HEK293 (cell line): ENCODE data around the gene SH3BP2.

Experiments
- CTCF ChIA-PET: fragments of 350-600 bp; formaldehyde crosslinking; extraction: SDS; loops from one replicate; lab custom pipeline; 2021; ENCODE audit warnings: antibody characterized with exemption; lab: Yijun Ruan, JAX
- POLR2A ChIA-PET: fragments of 300-600 bp; formaldehyde crosslinking; extraction: SDS; loops from one replicate; lab custom pipeline; 2020; ENCODE audit warnings: antibody characterized with exemption, inconsistent platforms; lab: Yijun Ruan, JAX
- H3K27ac ChIP-seq: fragments of 200-500 bp; sonication (Bioruptor generic); 2 replicates; pipeline ENCODE4 v1.5.1; 2014; ENCODE audit warnings: low read depth, low read length, control low read depth, inconsistent platforms; ENCODE audit errors: extremely low read depth
- H3K36me3 ChIP-seq, 2 experiments: fragments of 200-500 bp in 1 of 2; sonication (Bioruptor generic) in 1 of 2; 1 replicate in 1 of 2; 2 replicates in 1 of 2; pipeline ENCODE4 v1.5.1; 2014 to 2017; ENCODE audit warnings: inconsistent platforms in 2 of 2, low read length in 2 of 2; ENCODE audit not compliant: control insufficient read depth in 2 of 2, insufficient read depth in 1 of 2
- H3K4me1 ChIP-seq: fragments of 200-500 bp; sonication (Bioruptor generic); 2 replicates; pipeline ENCODE4 v1.5.1; 2014; ENCODE audit warnings: mild to moderate bottlenecking, low read length, inconsistent platforms; ENCODE audit not compliant: control insufficient read depth, insufficient read depth
- H3K4me3 ChIP-seq: 2 replicates; pipeline ENCODE4 v1.5.1; 2011; ENCODE audit warnings: low read depth, mild to moderate bottlenecking, control low read depth, low read length, moderate library complexity
- H3K9me3 ChIP-seq: fragments of 200-500 bp; sonication (Bioruptor generic); 2 replicates; pipeline ENCODE4 v1.5.1; 2014; ENCODE audit warnings: low read depth, low read length, inconsistent platforms; ENCODE audit not compliant: control insufficient read depth, insufficient read depth
- BCL11B ChIP-seq: fragments of 450-650 bp; formaldehyde crosslinking; IDR thresholded peaks from 2 replicates; pipeline ENCODE4 v1.5.1; 2016; ENCODE audit warnings: low read depth, missing biosample characterization, missing genetic modification characterization
- GLIS1 ChIP-seq: fragments of 450-650 bp; formaldehyde crosslinking; IDR thresholded peaks from 2 replicates; pipeline ENCODE4 v1.5.1; 2016; ENCODE audit warnings: missing biosample characterization, missing genetic modification characterization
- HOXC10 ChIP-seq: sonication (generic); formaldehyde crosslinking; IDR thresholded peaks from 2 replicates; pipeline ENCODE4 v1.8.1; 2023; ENCODE audit warnings: mild to moderate bottlenecking, missing genetic modification reagents
- RBAK ChIP-seq: fragments of 450-650 bp; formaldehyde crosslinking; IDR thresholded peaks from 2 replicates; pipeline ENCODE4 v1.5.1; 2016; ENCODE audit warnings: missing biosample characterization, missing genetic modification characterization
- SP3 ChIP-seq: fragments of 450-650 bp; formaldehyde crosslinking; IDR thresholded peaks from 2 replicates; pipeline ENCODE4 v1.5.1; 2016; ENCODE audit warnings: missing biosample characterization, missing genetic modification characterization
- ZBTB17 ChIP-seq: fragments of 450-650 bp; formaldehyde crosslinking; IDR thresholded peaks from 2 replicates; pipeline ENCODE4 v1.5.1; 2016; ENCODE audit warnings: missing biosample characterization, missing genetic modification characterization
- ZFP41 ChIP-seq: fragments of 450-650 bp; formaldehyde crosslinking; IDR thresholded peaks from 2 replicates; pipeline ENCODE4 v1.5.1; 2016; ENCODE audit warnings: missing biosample characterization, missing genetic modification characterization, borderline replicate concordance
- ZNF24 ChIP-seq: fragments of 450-650 bp; formaldehyde crosslinking; IDR thresholded peaks from 2 replicates; pipeline ENCODE4 v1.5.1; 2016; ENCODE audit warnings: missing biosample characterization, missing genetic modification characterization
- ZNF362 ChIP-seq: fragments of 450-650 bp; formaldehyde crosslinking; IDR thresholded peaks from 2 replicates; pipeline ENCODE4 v1.5.1; 2016; ENCODE audit warnings: missing biosample characterization, missing genetic modification characterization
- ZNF398 ChIP-seq: fragments of 450-650 bp; formaldehyde crosslinking; IDR thresholded peaks from 2 replicates; pipeline ENCODE4 v1.5.1; 2017; ENCODE audit warnings: missing biosample characterization, missing genetic modification characterization
- ZNF544 ChIP-seq: fragments of 450-650 bp; formaldehyde crosslinking; IDR thresholded peaks from 2 replicates; pipeline ENCODE4 v1.5.0; 2017; ENCODE audit warnings: missing biosample characterization, missing genetic modification characterization
- ZNF623 ChIP-seq: fragments of 450-650 bp; formaldehyde crosslinking; IDR thresholded peaks from 2 replicates; pipeline ENCODE4 v1.5.1; 2016; ENCODE audit warnings: missing biosample characterization, missing genetic modification characterization
- ZNF629 ChIP-seq: fragments of 450-650 bp; formaldehyde crosslinking; IDR thresholded peaks from 2 replicates; pipeline ENCODE4 v1.5.1; 2017; ENCODE audit warnings: missing biosample characterization, missing genetic modification characterization
- ZNF670 ChIP-seq: fragments of 450-650 bp; formaldehyde crosslinking; IDR thresholded peaks from 2 replicates; pipeline ENCODE4 v1.5.1; 2016; ENCODE audit warnings: missing biosample characterization, missing genetic modification characterization, low read depth
- ZNF843 ChIP-seq: fragments of 450-650 bp; formaldehyde crosslinking; IDR thresholded peaks from 2 replicates; pipeline ENCODE4 v1.5.1; 2016; ENCODE audit warnings: missing biosample characterization, missing genetic modification characterization
- ZSCAN16 ChIP-seq: fragments of 450-650 bp; formaldehyde crosslinking; IDR thresholded peaks from 2 replicates; pipeline ENCODE4 v1.5.1; 2016; ENCODE audit warnings: missing biosample characterization, missing genetic modification characterization
- ZSCAN23 ChIP-seq: fragments of 450-650 bp; formaldehyde crosslinking; IDR thresholded peaks from 2 replicates; pipeline ENCODE4 v1.5.1; 2016; ENCODE audit warnings: missing biosample characterization, missing genetic modification characterization
- TF ChIP-seq, protein P1 (sequence below): fragments of 450-650 bp; formaldehyde crosslinking; IDR thresholded peaks from 2 replicates; pipeline ENCODE4 v1.5.1; 2016; ENCODE audit warnings: missing biosample characterization, missing genetic modification characterization
- TF ChIP-seq, protein P2 (sequence below): fragments of 450-650 bp; IDR thresholded peaks from 2 replicates; pipeline ENCODE4 v1.5.1; 2018; ENCODE audit warnings: missing biosample characterization, missing genetic modification characterization

SH3BP2 gene

GRCh38 chr4:2874861-2875260, 82.0 kb downstream of the SH3BP2 start:
- H3K4me1 ChIP-seq: 0 out of 2 replicates have a peak, but pooled peaks cover 3% of the 10 kb centered on the region
- H3K36me3 ChIP-seq: peaks cover 0 to 32% of the 10 kb centered on the region in 2 experiments; a peak in 1 of 3 replicates
- POLR2A ChIA-PET: no interaction called here
- CTCF ChIA-PET: no interaction called here
- H3K27ac ChIP-seq: no peak overlapping the region
- no peak overlapping the region for H3K4me3 ChIP-seq
- TF ChIP-seq RBAK (tag by site-specific recombination): no peak
- no peak for TF ChIP-seq ZSCAN23 (tag by site-specific recombination)
- no peak for TF ChIP-seq ZNF24 (tag by site-specific recombination)
- TF ChIP-seq ZFP41 (tag by site-specific recombination): no peak
- no peak for TF ChIP-seq ZNF362 (tag by site-specific recombination)
- TF ChIP-seq ZNF623: no peak
- no peak for TF ChIP-seq ZNF544 (tag by site-specific recombination)
- TF ChIP-seq ZNF670: no peak
- no peaks in the 10 kb centered on the region for H3K9me3 ChIP-seq

- peaks cover 0 to 35% of the 10 kb centered on the region in 2 experiments; a peak in 1 of 3 replicates for H3K36me3 ChIP-seq
- TF ChIP-seq BCL11B (tag by site-specific recombination) (no peak), ZNF398 (no peak)
- POLR2A ChIA-PET: no interaction called here
- H3K4me3 ChIP-seq: no peak overlapping the region
- no peaks in the 10 kb centered on the region for H3K9me3 ChIP-seq
- H3K4me1 ChIP-seq: 0 out of 2 replicates have a peak, but pooled peaks cover 3% of the 10 kb centered on the region
- H3K27ac ChIP-seq: no peak overlapping the region
- CTCF ChIA-PET: no interaction called here
Measured at GRCh38 chr4:2875556-2875955, 82.7 kb downstream of the SH3BP2 start.

- H3K4me3 ChIP-seq: no peak overlapping the region
- no peak for TF ChIP-seq ZNF629 (tag by site-specific recombination)
- ChIA-PET POLR2A (no interaction called here), CTCF (no interaction called here)
- H3K4me1 ChIP-seq: no peaks in the 10 kb centered on the region
- H3K27ac ChIP-seq: no peak overlapping the region
- no peaks in the 10 kb centered on the region for H3K9me3 ChIP-seq
- peaks cover 3 to 54% of the 10 kb centered on the region in 2 experiments; a peak in 2 of 3 replicates for H3K36me3 ChIP-seq
Measured at GRCh38 chr4:2878346-2878745, 85.5 kb downstream of the SH3BP2 start.

- H3K36me3 ChIP-seq: peaks cover 3 to 55% of the 10 kb centered on the region in 2 experiments; a peak in 2 of 3 replicates
- H3K4me3 ChIP-seq: no peak overlapping the region
- POLR2A ChIA-PET: no interaction called here
- no peak overlapping the region for H3K27ac ChIP-seq
- CTCF ChIA-PET: no interaction called here
- no peaks in the 10 kb centered on the region for H3K9me3 ChIP-seq
- H3K4me1 ChIP-seq: no peaks in the 10 kb centered on the region
- no peak for TF ChIP-seq GLIS1 (tag by site-specific recombination)
- no peak for TF ChIP-seq ZNF623
- TF ChIP-seq ZBTB17 (tag by site-specific recombination): no peak
Measured at GRCh38 chr4:2879026-2879425, 86.1 kb downstream of the SH3BP2 start.

DNA sequence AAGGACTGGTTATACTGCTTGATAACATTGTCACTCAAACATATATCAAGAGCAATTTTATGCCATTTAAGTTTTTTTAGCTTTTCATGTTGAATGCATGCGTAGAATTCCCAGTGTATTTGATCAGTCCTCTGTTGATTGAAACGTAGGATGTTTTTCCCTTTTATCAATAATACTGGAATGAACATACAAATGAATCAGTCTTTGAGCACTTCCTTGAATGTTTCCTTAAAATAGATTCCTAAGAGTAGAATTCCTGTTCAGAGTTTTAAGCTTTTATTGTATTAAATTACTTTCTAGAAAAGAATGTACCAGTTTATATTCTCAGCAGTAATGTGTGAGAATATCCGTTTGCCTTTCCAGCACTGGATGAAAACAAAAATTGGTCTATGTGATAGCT, 88.5 kb downstream of the SH3BP2 start:
- H3K9me3 ChIP-seq: no peaks in the 10 kb centered on the region
- no peaks in the 10 kb centered on the region for H3K4me1 ChIP-seq
- no peak overlapping the region for H3K4me3 ChIP-seq
- POLR2A ChIA-PET: no interaction called here
- no peak overlapping the region for H3K27ac ChIP-seq
- CTCF ChIA-PET: interaction anchor here (0.7 kb wide), 1 partner anchor 22 kb away, joined by 3 read pairs; no protein-coding TSS in a partner anchor
- H3K36me3 ChIP-seq: peaks cover 3 to 68% of the 10 kb centered on the region in 2 experiments; a peak in 2 of 3 replicates
- no peak for TF ChIP-seq SP3 (tag by site-specific recombination)
- TF ChIP-seq ZSCAN16 (tag by site-specific recombination): no peak
- TF ChIP-seq, protein P1, sequence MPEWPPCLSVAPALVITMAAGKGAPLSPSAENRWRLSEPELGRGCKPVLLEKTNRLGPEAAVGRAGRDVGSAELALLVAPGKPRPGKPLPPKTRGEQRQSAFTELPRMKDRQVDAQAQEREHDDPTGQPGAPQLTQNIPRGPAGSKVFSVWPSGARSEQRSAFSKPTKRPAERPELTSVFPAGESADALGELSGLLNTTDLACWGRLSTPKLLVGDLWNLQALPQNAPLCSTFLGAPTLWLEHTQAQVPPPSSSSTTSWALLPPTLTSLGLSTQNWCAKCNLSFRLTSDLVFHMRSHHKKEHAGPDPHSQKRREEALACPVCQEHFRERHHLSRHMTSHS: no peak
- TF ChIP-seq, protein P2, sequence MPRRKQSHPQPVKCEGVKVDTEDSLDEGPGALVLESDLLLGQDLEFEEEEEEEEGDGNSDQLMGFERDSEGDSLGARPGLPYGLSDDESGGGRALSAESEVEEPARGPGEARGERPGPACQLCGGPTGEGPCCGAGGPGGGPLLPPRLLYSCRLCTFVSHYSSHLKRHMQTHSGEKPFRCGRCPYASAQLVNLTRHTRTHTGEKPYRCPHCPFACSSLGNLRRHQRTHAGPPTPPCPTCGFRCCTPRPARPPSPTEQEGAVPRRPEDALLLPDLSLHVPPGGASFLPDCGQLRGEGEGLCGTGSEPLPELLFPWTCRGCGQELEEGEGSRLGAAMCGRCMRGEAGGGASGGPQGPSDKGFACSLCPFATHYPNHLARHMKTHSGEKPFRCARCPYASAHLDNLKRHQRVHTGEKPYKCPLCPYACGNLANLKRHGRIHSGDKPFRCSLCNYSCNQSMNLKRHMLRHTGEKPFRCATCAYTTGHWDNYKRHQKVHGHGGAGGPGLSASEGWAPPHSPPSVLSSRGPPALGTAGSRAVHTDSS (tag by site-specific recombination): no peak
- TF ChIP-seq ZNF843 (tag by site-specific recombination): no peak
- no peak for TF ChIP-seq HOXC10
